Activated T-cell treated with anti-CD3 and anti-CD28 coated beads, Interleukin-2, amount 50 U/mL, for 4 hours (primary cell): ENCODE results near the gene TEAD3. TPM values are rescaled to one million over a fixed set of nuclear protein-coding genes. Genes with fewer than 3 reads are reported as not detected.
A peak's percentile ranks its signal among the peaks of the same experiment; 100 is the strongest.
"Not testable (repeated sequence)": the region's sequence is repeated elsewhere in the genome, so short reads cannot be mapped to it uniquely, and the experiment has no call there.

Experiments used
- ATAC-seq, 2 donors: fragments of 200-7000 bp; cut with Tn5 transposase; one replicate each; pipeline ENCODE4 v1.10.0; 2021
- DNase-seq: peaks from one replicate; pipeline ENCODE4 v3.0.0-alpha.2; 2020
- H3K27me3 Mint-ChIP-seq: one replicate; pipeline ENCODE4 v1.8.0; 2021; ENCODE audit warnings: low read depth, mixed read lengths
- H3K36me3 Mint-ChIP-seq: one replicate; pipeline ENCODE4 v1.8.0; 2022; ENCODE audit warnings: mixed read lengths; ENCODE audit not compliant: insufficient read depth
- H3K4me1 Mint-ChIP-seq: one replicate; pipeline ENCODE4 v1.8.0; 2021; ENCODE audit warnings: low read depth, mixed read lengths
- H3K4me3 Mint-ChIP-seq: one replicate; pipeline ENCODE4 v1.8.0; 2021; ENCODE audit warnings: mild to moderate bottlenecking, moderate library complexity, mixed read lengths
- H3K9me3 Mint-ChIP-seq: one replicate; pipeline ENCODE4 v1.8.0; 2021; ENCODE audit warnings: mixed read lengths
- total RNA-seq, 3 donors: library from RNA; stranded (reverse); gene quantifications; one replicate each; pipeline ENCODE4 v1.2.1, GENCODE V29; 2021

Gene TEAD3
- total RNA-seq, result 1 to 10 TPM in 2 of 3 donors, under 1 TPM in 1; 0.94 to 2.2 (median 1.4) TPM

GRCh38 chr6:35496841-35497570 lies at the start of gene TEAD3:
Gene TEAD3, minus strand, starts transcription at chr6:35497079.
- ATAC-seq, result peak; percentile 77
- peak; percentile 48 for DNase-seq
- Mint-ChIP-seq H3K4me1 (peaks cover 20% of the 10 kb centered on the region), H3K4me3 (peak within 1 kb of the TSS; percentile 82), H3K27me3 (peaks cover 22% of the 10 kb centered on the region), H3K9me3 (no peaks in the 10 kb centered on the region), H3K36me3 (no peaks in the 10 kb centered on the region)

DNA sequence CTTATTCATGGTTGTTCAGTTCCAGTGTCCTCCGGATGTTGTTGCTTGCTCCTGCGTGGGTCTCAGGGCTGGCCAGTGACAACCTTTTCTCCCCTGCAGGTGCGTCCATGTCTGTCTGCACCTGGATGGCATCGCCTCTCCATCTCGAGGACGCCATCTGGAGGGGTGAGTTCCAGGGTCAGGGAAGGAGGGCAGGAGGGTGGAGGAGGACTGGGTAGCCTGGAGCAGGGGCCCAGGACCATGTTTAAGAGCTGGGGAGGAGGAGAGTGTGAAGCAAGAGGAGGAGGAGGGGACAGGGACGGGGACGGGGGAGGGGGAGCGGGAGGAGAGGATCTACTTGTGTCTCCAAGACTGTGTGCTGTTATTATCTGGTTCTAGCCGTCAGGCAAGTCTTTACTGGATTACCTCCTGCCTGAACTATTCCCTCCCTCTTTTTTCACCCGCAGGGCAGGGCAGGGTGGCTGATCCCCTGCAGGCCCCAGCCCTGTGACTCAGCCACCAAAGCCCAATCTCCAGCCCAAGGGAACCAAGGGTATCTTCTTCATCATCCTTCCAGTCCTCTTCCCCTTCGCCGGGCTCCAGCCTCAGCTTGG lies 48.0 kb upstream of the TEAD3 start:
- peaks cover 2% of the 10 kb centered on the region for H3K27me3 Mint-ChIP-seq
- DNase-seq (no peak), ATAC-seq (no peak)
- peaks cover 8% of the 10 kb centered on the region for H3K9me3 Mint-ChIP-seq
- H3K36me3 Mint-ChIP-seq, result no peaks in the 10 kb centered on the region
- no peak overlapping the region for H3K4me3 Mint-ChIP-seq
- no peaks in the 10 kb centered on the region for H3K4me1 Mint-ChIP-seq

- Mint-ChIP-seq H3K36me3 (no peaks in the 10 kb centered on the region), H3K9me3 (peaks cover 6% of the 10 kb centered on the region), H3K4me3 (no peak overlapping the region), H3K27me3 (peaks cover 2% of the 10 kb centered on the region), H3K4me1 (no peaks in the 10 kb centered on the region)
- ATAC-seq (no peak), DNase-seq (no peak)
These were observed 46.7 kb upstream of the TEAD3 start for GRCh38 chr6:35543459-35544193.

- Mint-ChIP-seq H3K27me3 (no peaks in the 10 kb centered on the region), H3K9me3 (peaks cover 6% of the 10 kb centered on the region), H3K4me1 (no peaks in the 10 kb centered on the region), H3K36me3 (no peaks in the 10 kb centered on the region), H3K4me3 (no peak overlapping the region)
- ATAC-seq, result no peak
- DNase-seq, result no peak
These were observed 45.0 kb upstream of the TEAD3 start for GRCh38 chr6:35541836-35542235.

DNA sequence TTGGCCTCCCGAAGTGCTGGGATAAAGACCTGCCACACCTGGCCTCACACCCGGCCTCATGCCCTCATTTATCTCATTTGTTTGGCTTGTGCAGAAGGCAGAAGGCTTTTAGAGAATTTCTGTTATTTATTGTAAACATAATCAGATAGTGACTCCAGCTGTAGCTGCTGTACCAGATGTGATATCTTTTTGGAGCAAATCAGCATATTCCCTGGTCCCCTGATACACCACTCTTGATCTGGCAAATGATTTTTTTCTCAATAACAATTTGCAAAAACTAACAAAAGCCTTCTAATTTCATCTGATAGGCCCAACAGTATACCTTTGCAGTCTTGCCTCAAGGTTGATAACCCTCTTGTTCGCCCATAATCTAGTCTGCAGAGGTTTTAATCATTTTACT lies 42.3 kb upstream of the TEAD3 start:
- Mint-ChIP-seq H3K27me3 (peaks cover 2% of the 10 kb centered on the region), H3K4me3 (no peak overlapping the region), H3K36me3 (no peaks in the 10 kb centered on the region), H3K4me1 (peaks cover 4% of the 10 kb centered on the region), H3K9me3 (peaks cover 6% of the 10 kb centered on the region)
- ATAC-seq, result no peak
- no peak for DNase-seq

- not testable (repeated sequence) for H3K27me3 Mint-ChIP-seq, H3K36me3 Mint-ChIP-seq, H3K4me3 Mint-ChIP-seq, DNase-seq, H3K9me3 Mint-ChIP-seq, H3K4me1 Mint-ChIP-seq, ATAC-seq
These were observed 39.0 kb upstream of the TEAD3 start for GRCh38 chr6:35535847-35536246.

DNA sequence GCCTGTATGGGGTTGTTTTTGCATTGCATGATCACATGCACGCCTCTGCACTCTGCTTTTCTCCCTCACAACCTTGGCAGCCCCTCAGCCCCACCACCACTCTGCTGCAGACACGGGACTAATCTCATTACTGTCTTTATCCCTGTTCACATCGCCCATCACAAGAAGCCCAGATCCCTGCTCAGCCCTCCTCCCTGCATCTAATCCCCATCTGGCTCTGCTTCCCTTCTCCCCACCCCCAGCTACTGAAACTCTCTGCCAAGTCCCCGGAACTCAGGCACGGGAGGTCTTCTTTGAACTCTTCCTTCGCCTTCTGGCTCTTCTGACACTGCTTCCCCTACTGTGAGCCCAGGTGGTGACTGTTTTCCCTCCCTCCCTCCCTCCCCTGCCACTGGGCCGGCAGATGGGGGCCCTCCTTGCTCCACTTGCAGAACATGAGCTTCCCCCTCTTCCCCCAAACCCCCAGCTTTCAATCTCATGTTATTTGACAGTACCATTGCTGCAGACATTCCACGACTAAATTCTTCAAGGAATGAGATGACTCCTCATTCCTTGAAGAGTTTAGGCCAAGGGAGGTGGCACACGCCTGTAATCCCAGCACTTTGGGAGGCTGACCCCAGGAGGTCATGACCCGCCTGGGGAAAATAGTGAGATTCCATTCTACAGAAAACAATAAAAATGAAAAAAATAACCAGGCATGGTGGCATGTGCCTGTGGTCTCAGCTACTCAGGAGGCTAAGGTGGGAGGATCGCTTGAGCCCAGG lies 37.7 kb upstream of the TEAD3 start:
- no peaks in the 10 kb centered on the region for H3K9me3 Mint-ChIP-seq
- no peak for ATAC-seq
- H3K27me3 Mint-ChIP-seq, result peaks cover 4% of the 10 kb centered on the region
- no peaks in the 10 kb centered on the region for H3K36me3 Mint-ChIP-seq
- no peak for DNase-seq
- no peak overlapping the region for H3K4me3 Mint-ChIP-seq
- H3K4me1 Mint-ChIP-seq, result peaks cover 5% of the 10 kb centered on the region

GRCh38 chr6:35533981-35534380 lies 37.1 kb upstream of the TEAD3 start:
- no peaks in the 10 kb centered on the region for H3K9me3 Mint-ChIP-seq
- no peaks in the 10 kb centered on the region for H3K36me3 Mint-ChIP-seq
- DNase-seq (no peak), ATAC-seq (no peak)
- no peak overlapping the region for H3K4me3 Mint-ChIP-seq
- H3K4me1 Mint-ChIP-seq, result peaks cover 5% of the 10 kb centered on the region
- peaks cover 4% of the 10 kb centered on the region for H3K27me3 Mint-ChIP-seq

GRCh38 chr6:35532126-35532525 lies 35.2 kb upstream of the TEAD3 start:
- no peak overlapping the region for H3K4me3 Mint-ChIP-seq
- DNase-seq, result no peak
- no peaks in the 10 kb centered on the region for H3K36me3 Mint-ChIP-seq
- no peaks in the 10 kb centered on the region for H3K9me3 Mint-ChIP-seq
- no peak for ATAC-seq
- H3K27me3 Mint-ChIP-seq, result peaks cover 4% of the 10 kb centered on the region
- peaks cover 5% of the 10 kb centered on the region for H3K4me1 Mint-ChIP-seq

DNA sequence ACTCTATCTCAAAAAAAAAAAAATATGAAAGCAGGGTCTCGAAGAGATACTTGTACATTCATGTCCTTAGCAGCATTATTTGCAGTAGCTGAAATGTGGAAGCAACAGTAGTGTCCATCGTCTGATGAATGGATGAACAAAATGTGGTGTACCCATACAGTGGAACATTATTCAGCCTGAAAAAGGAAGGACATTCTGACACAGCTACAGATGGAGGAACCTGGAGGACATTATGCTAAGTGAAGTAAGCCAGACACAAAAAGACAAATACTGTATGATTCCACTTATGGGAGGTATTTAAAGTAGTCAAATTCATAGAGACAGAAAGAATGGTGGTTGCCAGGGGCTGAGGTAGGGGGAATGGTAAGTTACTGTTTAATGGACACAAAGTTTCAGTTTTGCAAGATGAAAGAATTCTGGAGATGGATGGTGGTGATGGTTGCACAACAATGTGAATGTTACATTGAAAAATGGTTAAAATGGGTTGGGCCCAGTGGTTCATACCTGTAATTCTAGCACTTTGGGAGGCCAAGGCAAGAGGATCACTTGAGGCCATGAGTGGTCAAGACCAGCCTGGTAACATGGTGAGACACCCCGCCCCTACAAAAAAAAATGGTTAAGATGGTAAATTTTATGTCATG lies 27.6 kb upstream of the TEAD3 start:
- H3K9me3 Mint-ChIP-seq, result no peaks in the 10 kb centered on the region
- peaks cover 19% of the 10 kb centered on the region for H3K4me1 Mint-ChIP-seq
- no peaks in the 10 kb centered on the region for H3K36me3 Mint-ChIP-seq
- H3K4me3 Mint-ChIP-seq, result no peak overlapping the region
- ATAC-seq (no peak), DNase-seq (no peak)
- no peaks in the 10 kb centered on the region for H3K27me3 Mint-ChIP-seq

- DNase-seq (peak; percentile 78), ATAC-seq (peak; percentile 91 to 92)
- Mint-ChIP-seq H3K4me1 (peaks cover 19% of the 10 kb centered on the region), H3K36me3 (no peaks in the 10 kb centered on the region), H3K9me3 (no peaks in the 10 kb centered on the region), H3K27me3 (no peaks in the 10 kb centered on the region), H3K4me3 (peak overlapping the region; percentile 72)
These were observed 26.1 kb upstream of the TEAD3 start for GRCh38 chr6:35522660-35523658.

DNA sequence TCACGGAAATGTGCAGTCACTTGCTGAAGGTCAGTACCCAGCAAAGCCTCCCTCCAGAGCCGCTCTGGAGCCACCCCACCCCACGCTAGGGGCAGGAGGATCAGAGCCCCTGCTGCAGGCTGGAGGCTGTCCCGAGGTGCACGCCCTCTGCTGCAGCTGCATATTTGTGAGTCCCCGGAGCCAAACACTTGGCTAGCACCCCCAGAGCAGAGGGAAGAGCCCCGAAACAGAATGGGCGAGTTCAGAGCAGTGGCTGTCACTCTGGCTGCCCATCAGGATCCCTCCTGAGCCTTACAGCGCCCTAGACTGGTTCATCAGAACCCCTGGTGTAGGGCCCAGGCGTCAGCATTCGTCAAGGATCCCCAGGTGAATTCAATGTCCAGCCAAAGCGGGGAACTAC lies 25.3 kb upstream of the TEAD3 start:
- Mint-ChIP-seq H3K27me3 (no peaks in the 10 kb centered on the region), H3K4me1 (peaks cover 19% of the 10 kb centered on the region), H3K4me3 (no peak overlapping the region), H3K36me3 (no peaks in the 10 kb centered on the region), H3K9me3 (no peaks in the 10 kb centered on the region)
- ATAC-seq (no peak), DNase-seq (no peak)

- ATAC-seq, result no peak
- DNase-seq, result no peak
- peaks cover 19% of the 10 kb centered on the region for H3K4me1 Mint-ChIP-seq
- H3K9me3 Mint-ChIP-seq, result no peaks in the 10 kb centered on the region
- H3K4me3 Mint-ChIP-seq, result no peak overlapping the region
- H3K36me3 Mint-ChIP-seq, result no peaks in the 10 kb centered on the region
- H3K27me3 Mint-ChIP-seq, result no peaks in the 10 kb centered on the region
These were observed 24.4 kb upstream of the TEAD3 start for GRCh38 chr6:35521235-35521634.
